Astrocyte (in vitro differentiated cells and primary cell): ENCODE measurements around the gene PHC2. TPM values are rescaled to one million over a fixed set of nuclear protein-coding genes. Genes with fewer than 3 reads are reported as not detected.

ENCODE experiments used
- DNase-seq: peaks from one replicate; pipeline ENCODE4 v3.0.0-alpha.2; 2010; ENCODE audit warnings: low read depth
- FAIRE-seq: peaks from 2 replicates; lab custom pipeline; 2011; peaks lifted over from hg19 to GRCh38; lab: Jason Lieb, UNC
- H2AFZ ChIP-seq: 2 replicates; pipeline ENCODE4 v1.6.0; 2012; ENCODE audit warnings: low read depth, low read length, inconsistent platforms
- H3K27ac ChIP-seq: 2 replicates; pipeline ENCODE4 v1.5.1; 2011; ENCODE audit warnings: low read depth, low read length, inconsistent platforms
- H3K27me3 ChIP-seq: 2 replicates; pipeline ENCODE4 v1.6.0; 2011; ENCODE audit warnings: low read length, inconsistent platforms; ENCODE audit not compliant: insufficient read depth
- H3K36me3 ChIP-seq: 2 replicates; pipeline ENCODE4 v1.5.1; 2011; ENCODE audit warnings: low read length, inconsistent platforms; ENCODE audit not compliant: insufficient read depth
- H3K4me1 ChIP-seq: 2 replicates; pipeline ENCODE4 v1.5.1; 2011; ENCODE audit warnings: low read length, inconsistent platforms; ENCODE audit not compliant: insufficient read depth
- H3K4me2 ChIP-seq: 2 replicates; pipeline ENCODE4 v1.6.0; 2012; ENCODE audit warnings: low read length, inconsistent platforms
- H3K4me3 ChIP-seq: 2 replicates; pipeline ENCODE4 v1.5.1; 2011; ENCODE audit warnings: low read depth, mild to moderate bottlenecking, low read length, inconsistent platforms; ENCODE audit not compliant: insufficient read depth
- H3K79me2 ChIP-seq: 2 replicates; pipeline ENCODE4 v1.6.0; 2012; ENCODE audit warnings: mild to moderate bottlenecking, low read length, inconsistent platforms; ENCODE audit not compliant: insufficient read depth
- H3K9ac ChIP-seq: 2 replicates; pipeline ENCODE4 v1.6.0; 2012; ENCODE audit warnings: mild to moderate bottlenecking, low read length, inconsistent platforms
- H3K9me3 ChIP-seq: 2 replicates; pipeline ENCODE4 v1.5.1; 2012; ENCODE audit warnings: low read depth, mild to moderate bottlenecking, low read length, inconsistent platforms; ENCODE audit not compliant: insufficient read depth
- H4K20me1 ChIP-seq: 2 replicates; pipeline ENCODE4 v1.6.0; 2012; ENCODE audit warnings: low read length, inconsistent platforms; ENCODE audit not compliant: insufficient read depth
- H3K27ac Mint-ChIP-seq: one replicate; pipeline ENCODE4 v1.8.0; 2021; ENCODE audit warnings: mild to moderate bottlenecking, mixed read lengths; ENCODE audit not compliant: unreplicated experiment
- H3K27me3 Mint-ChIP-seq: one replicate; pipeline ENCODE4 v1.8.0; 2021; ENCODE audit warnings: low read depth, mixed read lengths; ENCODE audit not compliant: unreplicated experiment
- H3K36me3 Mint-ChIP-seq: one replicate; pipeline ENCODE4 v1.8.0; 2021; ENCODE audit warnings: low read depth, mixed read lengths; ENCODE audit not compliant: unreplicated experiment
- H3K4me1 Mint-ChIP-seq: one replicate; pipeline ENCODE4 v1.8.0; 2021; ENCODE audit warnings: low read depth, mixed read lengths; ENCODE audit not compliant: unreplicated experiment
- H3K4me3 Mint-ChIP-seq: one replicate; pipeline ENCODE4 v1.8.0; 2021; ENCODE audit warnings: mild to moderate bottlenecking, moderate library complexity, mixed read lengths; ENCODE audit not compliant: unreplicated experiment
- H3K9me3 Mint-ChIP-seq: one replicate; pipeline ENCODE4 v1.8.0; 2021; ENCODE audit warnings: mild to moderate bottlenecking, mixed read lengths; ENCODE audit not compliant: unreplicated experiment
- EZH2 ChIP-seq: IDR thresholded peaks from 2 replicates; pipeline ENCODE4 v1.6.1; 2012; ENCODE audit warnings: mild to moderate bottlenecking, low read length, inconsistent platforms; ENCODE audit not compliant: insufficient read depth
- total RNA-seq: library from RNA; stranded (reverse); gene quantifications from 2 replicates; pipeline ENCODE4 v1.2.1, GENCODE V29; 2021
- TF ChIP-seq, protein P1 (sequence below): IDR thresholded peaks from 2 replicates; pipeline ENCODE4 v1.5.1; 2011; ENCODE audit warnings: low read depth, mild to moderate bottlenecking, inconsistent platforms, low read length, moderate library complexity; ENCODE audit not compliant: insufficient read depth

The PHC2 gene
- total RNA-seq, 1 donor from 2014 or later, result 113 TPM

DNA sequence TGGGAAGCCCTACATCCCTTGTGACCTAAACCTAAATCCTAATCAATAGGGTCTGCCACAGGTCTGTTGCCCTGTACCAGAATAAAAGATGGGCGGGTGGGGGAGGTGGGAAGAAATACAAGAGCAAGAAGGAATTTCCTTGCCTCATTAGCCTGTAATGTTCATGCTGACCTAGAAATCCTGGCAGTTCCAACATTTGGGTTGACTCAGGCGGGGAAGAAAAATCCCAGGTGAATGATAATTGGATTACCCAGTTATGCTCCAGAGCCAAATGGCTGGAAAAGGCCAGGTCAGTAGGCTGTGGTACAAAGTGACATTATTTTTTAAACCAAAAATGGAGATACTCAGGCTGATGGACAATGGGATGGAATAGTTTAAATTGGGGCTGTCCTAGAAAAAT, 82.7 kb downstream of the PHC2 start:
- no peaks in the 10 kb centered on the region for H3K27me3 Mint-ChIP-seq
- H3K27ac ChIP-seq, result peak overlapping the region; percentile 87
- no peak for FAIRE-seq

DNA sequence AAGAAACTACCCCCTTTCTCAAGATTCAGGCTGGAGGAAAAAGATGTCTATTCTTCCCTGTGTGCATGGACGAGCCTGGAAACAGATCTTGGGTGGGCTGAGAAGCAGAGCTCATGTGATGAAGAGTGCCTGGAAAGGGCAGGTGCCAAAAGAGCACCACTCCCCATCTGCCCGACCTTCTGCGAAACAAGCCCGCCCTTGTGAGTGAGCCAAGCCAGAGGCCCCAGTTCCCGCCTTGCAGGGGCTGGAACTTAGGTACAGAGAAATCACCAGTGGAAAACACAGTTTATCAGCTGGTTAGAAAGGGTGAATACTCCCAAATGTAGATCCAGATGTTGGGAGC, 83.3 kb downstream of the PHC2 start:
- Histone ChIP-seq H3K9ac (peak overlapping the region; percentile 89), H3K9me3 (no peaks in the 10 kb centered on the region), H3K79me2 (peaks cover 69% of the 10 kb centered on the region), H3K27ac (peak overlapping the region; percentile 87), H2AFZ (no peak overlapping the region), H3K27me3 (no peaks in the 10 kb centered on the region), H3K4me3 (peak overlapping the region; percentile 94), H3K4me2 (peak overlapping the region; percentile 93), H4K20me1 (peaks cover 53% of the 10 kb centered on the region), H3K36me3 (peaks cover 18% of the 10 kb centered on the region), H3K4me1 (peaks cover 56% of the 10 kb centered on the region)
- Mint-ChIP-seq H3K27me3 (no peaks in the 10 kb centered on the region), H3K4me3 (peak overlapping the region; percentile 86), H3K4me1 (peaks cover 53% of the 10 kb centered on the region), H3K27ac (peak overlapping the region; percentile 96), H3K36me3 (peaks cover 6% of the 10 kb centered on the region), H3K9me3 (no peaks in the 10 kb centered on the region)
- TF ChIP-seq EZH2, result no peak
- TF ChIP-seq, protein P1, sequence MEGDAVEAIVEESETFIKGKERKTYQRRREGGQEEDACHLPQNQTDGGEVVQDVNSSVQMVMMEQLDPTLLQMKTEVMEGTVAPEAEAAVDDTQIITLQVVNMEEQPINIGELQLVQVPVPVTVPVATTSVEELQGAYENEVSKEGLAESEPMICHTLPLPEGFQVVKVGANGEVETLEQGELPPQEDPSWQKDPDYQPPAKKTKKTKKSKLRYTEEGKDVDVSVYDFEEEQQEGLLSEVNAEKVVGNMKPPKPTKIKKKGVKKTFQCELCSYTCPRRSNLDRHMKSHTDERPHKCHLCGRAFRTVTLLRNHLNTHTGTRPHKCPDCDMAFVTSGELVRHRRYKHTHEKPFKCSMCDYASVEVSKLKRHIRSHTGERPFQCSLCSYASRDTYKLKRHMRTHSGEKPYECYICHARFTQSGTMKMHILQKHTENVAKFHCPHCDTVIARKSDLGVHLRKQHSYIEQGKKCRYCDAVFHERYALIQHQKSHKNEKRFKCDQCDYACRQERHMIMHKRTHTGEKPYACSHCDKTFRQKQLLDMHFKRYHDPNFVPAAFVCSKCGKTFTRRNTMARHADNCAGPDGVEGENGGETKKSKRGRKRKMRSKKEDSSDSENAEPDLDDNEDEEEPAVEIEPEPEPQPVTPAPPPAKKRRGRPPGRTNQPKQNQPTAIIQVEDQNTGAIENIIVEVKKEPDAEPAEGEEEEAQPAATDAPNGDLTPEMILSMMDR, result no peak
- DNase-seq (no peak), FAIRE-seq (no peak)

More for the DNA sequence above, 82.7 kb downstream of the PHC2 start:
- Mint-ChIP-seq H3K4me1 (peaks cover 47% of the 10 kb centered on the region), H3K36me3 (peaks cover 4% of the 10 kb centered on the region), H3K9me3 (no peaks in the 10 kb centered on the region), H3K27ac (peak overlapping the region; percentile 96), H3K4me3 (peak overlapping the region; percentile 86)
- Histone ChIP-seq H3K4me2 (peak overlapping the region; percentile 93), H2AFZ (no peak overlapping the region), H3K27me3 (no peaks in the 10 kb centered on the region), H3K9me3 (no peaks in the 10 kb centered on the region), H3K4me3 (peak overlapping the region; percentile 94), H4K20me1 (peaks cover 49% of the 10 kb centered on the region), H3K9ac (peak overlapping the region; percentile 89), H3K4me1 (peaks cover 50% of the 10 kb centered on the region), H3K79me2 (peaks cover 63% of the 10 kb centered on the region), H3K36me3 (peaks cover 14% of the 10 kb centered on the region)
- DNase-seq, result peak; percentile 66
- no peak for TF ChIP-seq EZH2
- TF ChIP-seq, protein P1, result no peak

DNA sequence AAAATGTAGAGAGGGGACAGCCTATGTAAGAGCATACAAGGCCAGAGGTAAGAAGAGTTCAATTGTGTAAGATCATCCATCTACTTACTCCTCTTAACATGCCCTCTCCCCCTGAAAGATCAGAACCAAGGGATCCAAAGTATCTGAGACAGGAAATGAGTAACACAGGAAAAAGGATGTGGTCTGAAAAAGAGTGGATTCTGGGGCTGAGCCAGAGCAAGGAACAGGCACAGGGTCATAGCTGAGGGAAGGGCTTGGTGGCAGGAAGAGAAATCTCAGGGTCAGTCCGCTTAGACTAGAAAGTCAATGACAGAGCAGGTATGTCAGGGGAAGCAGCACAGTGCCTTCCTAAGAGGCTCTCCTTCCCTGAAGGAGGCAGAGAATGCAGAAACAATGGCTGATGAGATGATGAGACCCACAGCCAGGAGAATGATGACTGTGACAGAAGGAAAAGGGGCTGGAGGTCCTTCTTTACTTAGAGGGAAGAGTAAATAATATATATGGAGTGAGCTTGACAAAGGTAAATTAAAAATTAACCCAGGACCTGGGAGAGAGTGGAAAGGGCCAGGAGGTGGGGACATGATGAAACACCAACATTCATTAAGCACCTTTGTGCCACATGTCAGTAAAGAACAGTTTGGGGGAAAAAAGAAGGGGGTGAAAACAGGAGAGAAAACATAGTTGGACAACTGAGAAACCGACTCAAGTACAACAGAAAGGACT, 83.8 kb downstream of the PHC2 start:
- Histone ChIP-seq H3K4me3 (peak overlapping the region; percentile 94), H2AFZ (no peak overlapping the region), H3K27ac (peak overlapping the region; percentile 87), H3K9me3 (no peaks in the 10 kb centered on the region), H3K4me1 (peaks cover 61% of the 10 kb centered on the region), H3K4me2 (peak overlapping the region; percentile 93), H3K79me2 (peaks cover 74% of the 10 kb centered on the region), H3K9ac (peak overlapping the region; percentile 89), H3K27me3 (no peaks in the 10 kb centered on the region), H4K20me1 (peaks cover 57% of the 10 kb centered on the region), H3K36me3 (peaks cover 18% of the 10 kb centered on the region)
- Mint-ChIP-seq H3K27ac (peak overlapping the region; percentile 96), H3K9me3 (no peaks in the 10 kb centered on the region), H3K4me3 (peak overlapping the region; percentile 86), H3K36me3 (peaks cover 12% of the 10 kb centered on the region), H3K4me1 (peaks cover 58% of the 10 kb centered on the region), H3K27me3 (no peaks in the 10 kb centered on the region)
- DNase-seq (peak; percentile 92), FAIRE-seq (peak; percentile 80)
- no peak for TF ChIP-seq EZH2
- TF ChIP-seq, protein P1, result no peak
